ENCODE results near the gene MAN1A1. TPM values are rescaled to one million over a fixed set of nuclear protein-coding genes. Genes with fewer than 3 reads are reported as not detected.

Gene MAN1A1
- total RNA-seq, 4 donors from 2014 or later: 30.0 to 99.0 (median 69.8) TPM

DNA sequence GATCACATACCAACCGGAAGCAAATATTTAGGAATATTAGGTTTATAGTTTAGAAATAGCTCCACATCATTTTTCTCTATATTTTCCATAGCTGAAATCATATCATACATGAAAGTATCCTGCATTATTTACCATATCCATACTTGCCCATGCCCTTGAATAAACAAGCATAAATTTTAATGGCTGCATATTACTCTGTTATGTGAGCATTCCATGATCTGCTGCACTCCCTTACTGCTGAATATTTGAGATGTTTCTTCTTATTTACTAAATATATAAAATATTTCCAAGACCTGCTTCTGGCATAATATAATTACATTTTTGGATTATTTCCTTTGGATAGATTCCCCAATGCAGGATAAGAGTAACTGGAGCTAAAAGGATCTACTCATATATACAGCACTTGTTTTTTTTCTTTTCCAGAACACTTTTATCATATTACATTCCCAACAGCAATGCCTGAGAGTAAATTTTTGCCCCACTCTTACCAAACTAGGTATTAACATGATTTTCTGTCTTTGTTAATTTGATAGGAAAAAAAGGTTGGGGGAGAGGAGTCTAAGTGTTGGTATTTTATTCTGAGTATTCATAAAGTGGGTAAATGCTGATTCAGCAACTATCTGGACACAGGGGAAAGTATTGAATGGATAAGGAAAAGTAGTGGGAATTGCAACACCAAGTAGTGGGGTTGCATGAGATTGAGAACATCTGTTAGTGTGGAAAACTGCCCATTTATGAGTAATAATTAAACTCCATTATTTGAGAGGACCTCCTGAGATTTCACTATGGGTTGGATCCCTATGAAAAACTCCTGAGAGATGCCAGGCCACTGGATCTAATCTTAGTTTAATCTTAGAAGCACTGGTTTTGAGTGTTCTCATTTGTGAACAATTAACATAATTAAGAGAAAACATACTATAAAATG lies 76.0 kb downstream of the MAN1A1 start:
- H3K4me3 ChIP-seq: no peak overlapping the region
- no peak overlapping the region for H3K27ac ChIP-seq
- TF ChIP-seq POLR2A (IDR thresholded peaks at IDR 0.05): no peak
- TF ChIP-seq, protein P1, sequence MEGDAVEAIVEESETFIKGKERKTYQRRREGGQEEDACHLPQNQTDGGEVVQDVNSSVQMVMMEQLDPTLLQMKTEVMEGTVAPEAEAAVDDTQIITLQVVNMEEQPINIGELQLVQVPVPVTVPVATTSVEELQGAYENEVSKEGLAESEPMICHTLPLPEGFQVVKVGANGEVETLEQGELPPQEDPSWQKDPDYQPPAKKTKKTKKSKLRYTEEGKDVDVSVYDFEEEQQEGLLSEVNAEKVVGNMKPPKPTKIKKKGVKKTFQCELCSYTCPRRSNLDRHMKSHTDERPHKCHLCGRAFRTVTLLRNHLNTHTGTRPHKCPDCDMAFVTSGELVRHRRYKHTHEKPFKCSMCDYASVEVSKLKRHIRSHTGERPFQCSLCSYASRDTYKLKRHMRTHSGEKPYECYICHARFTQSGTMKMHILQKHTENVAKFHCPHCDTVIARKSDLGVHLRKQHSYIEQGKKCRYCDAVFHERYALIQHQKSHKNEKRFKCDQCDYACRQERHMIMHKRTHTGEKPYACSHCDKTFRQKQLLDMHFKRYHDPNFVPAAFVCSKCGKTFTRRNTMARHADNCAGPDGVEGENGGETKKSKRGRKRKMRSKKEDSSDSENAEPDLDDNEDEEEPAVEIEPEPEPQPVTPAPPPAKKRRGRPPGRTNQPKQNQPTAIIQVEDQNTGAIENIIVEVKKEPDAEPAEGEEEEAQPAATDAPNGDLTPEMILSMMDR (IDR thresholded peaks at IDR 0.05): no peak
- no peak for DNase-seq
- H3K4me1 ChIP-seq: peaks cover 0 to 9% of the 10 kb centered on the region in 2 donors
- H3K27me3 ChIP-seq: no peaks in the 10 kb centered on the region
- intact Hi-C loops (cut with DNase I; ENCODE audit: low total_unique reads): no loop called here
- no peaks in the 10 kb centered on the region for H3K36me3 ChIP-seq
- peaks cover 0 to 10% of the 10 kb centered on the region in 2 donors for H3K9me3 ChIP-seq

DNA sequence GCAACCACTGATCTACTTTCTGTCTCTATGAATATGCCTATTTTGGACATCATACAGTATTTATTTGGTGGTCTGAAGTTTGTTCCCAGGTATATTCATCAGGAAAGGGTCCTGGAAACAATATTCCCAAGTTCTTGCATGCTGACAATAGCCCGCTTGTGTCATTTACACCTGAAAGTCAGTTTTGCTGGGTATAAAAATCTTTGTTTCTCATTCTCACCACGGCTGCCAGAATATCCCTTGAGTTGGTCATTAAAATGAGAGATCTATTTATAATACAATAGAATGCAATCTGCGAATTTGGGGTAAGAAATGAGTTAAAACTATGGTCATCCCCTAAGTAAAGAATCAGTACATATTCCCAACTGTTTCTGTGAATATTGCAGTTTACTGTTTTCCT lies 79.0 kb downstream of the MAN1A1 start:
- intact Hi-C loops (cut with DNase I; ENCODE audit: low total_unique reads): no loop called here

DNA sequence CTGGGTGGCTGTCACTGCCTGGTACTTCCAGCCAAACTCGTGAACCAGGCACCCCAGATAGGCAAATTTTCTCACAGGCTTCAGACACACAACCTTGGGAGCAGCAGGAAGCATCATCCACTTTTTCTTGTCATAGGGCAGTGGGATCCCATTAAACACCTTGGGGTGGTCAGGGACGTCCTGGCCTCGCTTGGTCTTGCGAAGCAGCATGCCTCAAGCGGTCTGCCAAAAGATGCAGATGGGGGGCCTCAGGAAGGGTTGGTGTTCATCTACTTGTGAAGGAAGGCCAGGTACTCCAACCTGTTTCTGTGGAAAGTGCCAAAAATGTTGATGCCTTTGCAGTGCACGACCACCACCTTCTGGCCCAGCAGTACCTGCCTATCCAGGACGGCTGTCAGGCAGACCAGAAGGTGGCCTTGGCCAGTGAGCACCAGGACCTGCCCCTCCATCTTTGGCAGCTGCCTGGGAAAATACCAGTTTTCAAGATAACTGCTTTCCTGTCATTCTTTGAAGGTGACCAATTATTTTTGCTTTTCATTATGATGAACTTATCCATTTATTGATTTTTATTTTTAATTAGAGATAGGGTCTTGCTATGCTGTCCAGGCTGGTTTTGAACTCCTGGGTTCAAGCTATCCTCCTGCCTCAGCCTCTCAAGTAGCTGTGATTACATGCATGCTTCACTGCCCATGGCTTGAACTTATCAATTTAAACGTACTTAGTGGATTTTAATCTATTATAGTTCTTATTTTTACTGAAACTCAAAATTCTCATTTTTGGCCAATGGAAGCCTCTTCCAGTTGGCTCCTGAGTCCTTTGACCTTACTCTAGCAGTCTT lies 80.1 kb downstream of the MAN1A1 start:
- Histone ChIP-seq H3K27ac (no peak overlapping the region), H3K4me1 (peaks cover 0 to 4% of the 10 kb centered on the region in 2 donors), H3K9me3 (peaks cover 0 to 10% of the 10 kb centered on the region in 2 donors), H3K4me3 (no peak overlapping the region), H3K27me3 (no peaks in the 10 kb centered on the region), H3K36me3 (no peaks in the 10 kb centered on the region)
- DNase-seq: no peak
- TF ChIP-seq, protein P1 (IDR thresholded peaks at IDR 0.05): no peak
- TF ChIP-seq POLR2A (IDR thresholded peaks at IDR 0.05): no peak
- intact Hi-C loops (cut with DNase I; ENCODE audit: low total_unique reads): no loop called here

More for the DNA sequence above, 79.0 kb downstream of the MAN1A1 start:
- Histone ChIP-seq H3K36me3 (no peaks in the 10 kb centered on the region), H3K4me1 (peaks cover 0 to 4% of the 10 kb centered on the region in 2 donors), H3K4me3 (no peak overlapping the region), H3K27ac (no peak overlapping the region), H3K27me3 (no peaks in the 10 kb centered on the region), H3K9me3 (peaks cover 0 to 10% of the 10 kb centered on the region in 2 donors)
- DNase-seq: no peak
- TF ChIP-seq, protein P1 (IDR thresholded peaks at IDR 0.05): no peak
- no peak for TF ChIP-seq POLR2A (IDR thresholded peaks at IDR 0.05)

DNA sequence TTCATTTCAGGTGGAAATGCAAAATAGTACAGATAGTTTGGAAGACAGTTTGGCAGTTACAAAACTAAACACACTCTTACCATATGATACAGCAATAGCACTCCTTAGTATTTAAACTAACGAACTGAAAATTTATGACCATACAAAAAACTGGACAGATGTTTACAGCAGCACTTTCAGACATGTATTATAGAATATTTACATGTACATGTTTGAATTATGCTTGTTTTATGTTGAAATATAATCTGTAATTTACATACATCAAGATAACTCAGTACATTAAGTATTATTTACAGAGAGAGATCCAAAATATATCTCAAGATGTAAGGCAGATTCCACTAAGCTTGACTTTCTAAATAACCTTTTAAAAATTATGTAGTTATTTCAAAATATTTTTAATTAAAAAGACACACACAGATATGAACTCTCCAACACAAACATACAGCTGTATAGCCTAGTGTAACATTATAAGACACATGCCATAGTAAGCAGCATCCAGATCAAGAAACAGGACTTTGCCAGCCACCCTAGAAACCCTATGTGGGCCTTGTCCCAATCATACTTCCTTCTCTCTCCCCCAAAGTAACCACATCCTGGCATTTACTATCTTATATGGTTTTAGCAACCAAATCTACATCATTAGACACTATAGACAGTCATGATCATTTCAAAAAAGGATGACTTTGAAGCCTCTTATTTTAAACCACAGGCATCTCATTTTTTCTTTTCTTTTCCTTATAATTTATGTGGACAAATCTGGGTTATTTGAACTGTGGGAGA lies 82.2 kb downstream of the MAN1A1 start:
- Histone ChIP-seq H3K36me3 (no peaks in the 10 kb centered on the region), H3K4me1 (no peaks in the 10 kb centered on the region), H3K9me3 (peaks cover 0 to 10% of the 10 kb centered on the region in 2 donors), H3K4me3 (no peak overlapping the region), H3K27ac (no peak overlapping the region), H3K27me3 (no peaks in the 10 kb centered on the region)
- no peak for TF ChIP-seq POLR2A (IDR thresholded peaks at IDR 0.05)
- TF ChIP-seq, protein P1 (IDR thresholded peaks at IDR 0.05): no peak
- DNase-seq: no peak
- intact Hi-C loops (cut with DNase I; ENCODE audit: low total_unique reads): no loop called here

Measured in uterus (tissue), 4 donors.